GM12878 (cell line): ENCODE results near the gene RNF43. TPM values are rescaled to one million over a fixed set of nuclear protein-coding genes. Genes with fewer than 3 reads are reported as not detected.

Experiments used
- ATAC-seq: fragments of 200-7000 bp; cut with Tn5 transposase; 3 replicates; pipeline ENCODE4 v1.9.1; 2020; ENCODE audit warnings: mild to moderate bottlenecking, moderate library complexity
- BruUV-seq: library from RNA; stranded (reverse); fragments of 400-500 nt; replicated peaks from 2 replicates; lab custom pipeline; 2021; lab: Mats Ljungman, UMichigan
- CTCF ChIA-PET: fragments of 300-600 bp; sonication (Branson Sonifier 250); formaldehyde crosslinking; extraction: SDS; loops from one replicate; lab custom pipeline; 2021; ENCODE audit warnings: inconsistent platforms; lab: Yijun Ruan, JAX
- POLR2A ChIA-PET: fragments of 350-600 bp; formaldehyde crosslinking; extraction: SDS; loops from one replicate; lab custom pipeline; 2021; ENCODE audit warnings: inconsistent platforms; lab: Charles Lee
- RAD21 ChIA-PET: fragments of 300-600 bp; sonication (Branson Sonifier 250); formaldehyde crosslinking; loops from one replicate; lab custom pipeline; 2023; ENCODE audit warnings: antibody characterized with exemption; ENCODE audit not compliant: unreplicated experiment; lab: Charles Lee
- SMC1A ChIA-PET: fragments of 300-600 bp; sonication (Branson Sonifier 250); formaldehyde crosslinking; loops from one replicate; lab custom pipeline; 2023; ENCODE audit not compliant: unreplicated experiment, uncharacterized antibody; lab: Charles Lee
- DNase-seq: peaks from one replicate; pipeline ENCODE4 v3.0.0-alpha.2; 2011; ENCODE audit warnings: low read depth, low spot score
- FAIRE-seq: peaks from 3 replicates; lab custom pipeline; 2011; peaks lifted over from hg19 to GRCh38; lab: Jason Lieb, UNC
- H2AFZ ChIP-seq: 2 replicates; pipeline ENCODE4 v1.6.0; 2011; ENCODE audit warnings: low read depth, low read length, control low read depth; ENCODE audit not compliant: control insufficient read depth
- H3K27ac ChIP-seq: 2 replicates; pipeline ENCODE4 v1.5.1; 2011; ENCODE audit warnings: control low read depth; ENCODE audit not compliant: control insufficient read depth, insufficient read depth
- H3K27me3 ChIP-seq, 2 experiments: replicated peaks in 1 of 2; 2 replicates each; pipeline versions ENCODE4 v1.6.0 to v1.6.1; 2011; ENCODE audit warnings: low read length in 1 of 2; ENCODE audit not compliant: control insufficient read depth in 2 of 2, insufficient read depth in 2 of 2
- H3K36me3 ChIP-seq, 2 experiments: 2 replicates each; pipeline ENCODE4 v1.5.1; 2011; ENCODE audit warnings: low read length in 1 of 2; ENCODE audit not compliant: control insufficient read depth in 2 of 2, insufficient read depth in 2 of 2
- H3K4me1 ChIP-seq: 2 replicates; pipeline ENCODE4 v1.6.1; 2011; ENCODE audit warnings: mild to moderate bottlenecking, low read length, moderate library complexity, mixed read lengths; ENCODE audit not compliant: control insufficient read depth, insufficient read depth
- H3K4me2 ChIP-seq: 2 replicates; pipeline ENCODE4 v1.6.0; 2011; ENCODE audit warnings: control low read depth; ENCODE audit not compliant: control insufficient read depth, insufficient read depth
- H3K4me3 ChIP-seq: fragments of 200-600 bp; sonication (generic); 2 replicates; pipeline ENCODE4 v1.5.1; 2016
- H3K79me2 ChIP-seq: 2 replicates; pipeline ENCODE4 v1.6.0; 2011; ENCODE audit warnings: low read length; ENCODE audit not compliant: control insufficient read depth, insufficient read depth
- H3K9ac ChIP-seq: 2 replicates; pipeline ENCODE4 v1.8.0; 2011; ENCODE audit warnings: low read length, control low read depth, mixed read lengths; ENCODE audit not compliant: control insufficient read depth, insufficient read depth
- H3K9me3 ChIP-seq: replicated peaks from 3 replicates; pipeline ENCODE4 v1.5.1; 2011; ENCODE audit warnings: mild to moderate bottlenecking, low read length; ENCODE audit not compliant: control insufficient read depth, insufficient read depth
- H4K20me1 ChIP-seq: 2 replicates; pipeline ENCODE4 v1.6.0; 2011; ENCODE audit not compliant: control insufficient read depth, insufficient read depth
- ATF3 ChIP-seq: IDR thresholded peaks from 2 replicates; pipeline ENCODE4 v1.6.1; 2011; ENCODE audit warnings: low read depth, mild to moderate bottlenecking, low read length, moderate library complexity, borderline replicate concordance; ENCODE audit errors: extremely low read depth
- BCL3 ChIP-seq: IDR thresholded peaks from 2 replicates; pipeline ENCODE4 v1.6.1; 2011; ENCODE audit warnings: borderline replicate concordance, low read depth, mild to moderate bottlenecking, moderate library complexity, low read length; ENCODE audit not compliant: insufficient read depth, poor library complexity, severe bottlenecking
- ETV6 ChIP-seq, 2 experiments: fragments of 450-650 bp in 1 of 2; IDR thresholded peaks in 1 of 2; conservative IDR thresholded peaks in 1 of 2; 2 replicates each; pipeline ENCODE4 v1.6.1; 2014; ENCODE audit warnings: antibody characterized with exemption in 1 of 2, borderline replicate concordance in 1 of 2, low read depth in 1 of 2, mild to moderate bottlenecking in 1 of 2, moderate library complexity in 1 of 2
- GATAD2B ChIP-seq: fragments of 450-650 bp; conservative IDR thresholded peaks from 2 replicates; pipeline ENCODE4 v1.6.1; 2017; ENCODE audit warnings: low read depth, mild to moderate bottlenecking, moderate library complexity
- MTA3 ChIP-seq: IDR thresholded peaks from 2 replicates; pipeline ENCODE4 v1.6.1; 2012; ENCODE audit warnings: low read length, inconsistent platforms, borderline replicate concordance
- NFIC ChIP-seq: IDR thresholded peaks from 2 replicates; pipeline ENCODE4 v1.6.1; 2012; ENCODE audit warnings: low read depth, mild to moderate bottlenecking, inconsistent platforms, low read length, moderate library complexity
- NFXL1 ChIP-seq: fragments of 450-650 bp; IDR thresholded peaks from 2 replicates; pipeline ENCODE4 v1.6.1; 2017; ENCODE audit warnings: antibody characterized with exemption, mild to moderate bottlenecking, borderline replicate concordance
- NR2C1 ChIP-seq: fragments of 450-650 bp; IDR thresholded peaks from 2 replicates; pipeline ENCODE4 v1.6.1; 2017; ENCODE audit warnings: antibody characterized with exemption, mild to moderate bottlenecking, moderate library complexity
- TCF12 ChIP-seq: IDR thresholded peaks from 2 replicates; pipeline ENCODE4 v1.6.1; 2011; ENCODE audit warnings: low read depth, mild to moderate bottlenecking, low read length
- YY1 ChIP-seq: IDR thresholded peaks from 2 replicates; pipeline ENCODE4 v1.6.1; 2011; ENCODE audit warnings: low read depth, mild to moderate bottlenecking, low read length
- WGBS: methylation state at CpG from one replicate; pipeline ENCODE4 v1.1.6; 2016; ENCODE audit warnings: low lambda C conversion rate; ENCODE audit not compliant: insufficient replicate concordance, insufficient coverage; ENCODE audit errors: missing lambda C conversion rate; 5-methylcytosine and 5-hydroxymethylcytosine counted together
- in situ Hi-C: fragments of 300-500 bp; cut with MboI; formaldehyde crosslinking; loops from 9 replicates; pipeline ENCODE4 v1.14.3; 2018; ENCODE audit warnings: mixed read lengths
- intact Hi-C: fragments of 100-400 bp; cut with micrococcal nuclease; formaldehyde crosslinking; loops from one replicate; pipeline ENCODE4 v1.14.2; 2022; ENCODE audit not compliant: unreplicated experiment
- polyA plus RNA-seq, 11 experiments: library from polyadenylated mRNA; depleted of rRNA in 4 of 11; unstranded in 6 of 11; stranded (reverse) in 5 of 11; fragments of >200 nt; fragmentation: Nextera tagmentation in 4 of 11; fragmentation: Illumina TruSeq in 1 of 11; extraction: Ambion mirVana in 4 of 11; extraction: Trizol in 1 of 11; gene quantifications; 1 replicate in 1 of 11; 2 replicates in 10 of 11; pipeline versions ENCODE4 v1.2.1 to v1.2.3, GENCODE V29; 2011 to 2016; ENCODE audit warnings: inconsistent platforms in 2 of 11, missing spikeins in 2 of 11, low read depth in 1 of 11
- total RNA-seq, 4 experiments: library from RNA; depleted of rRNA in 3 of 4; stranded (reverse); fragments of >200 nt in 3 of 4; fragmentation: Illumina TruSeq in 1 of 4; extraction: Trizol in 1 of 4; gene quantifications; 2 replicates each; pipeline versions ENCODE4 v1.2.1 to v1.2.3, GENCODE V29; 2013 to 2021
- TF ChIP-seq, protein P1 (sequence below): fragments of 450-650 bp; IDR thresholded peaks from 2 replicates; pipeline ENCODE4 v1.6.1; 2017; ENCODE audit warnings: mild to moderate bottlenecking, moderate library complexity

Gene RNF43
- total and polyA plus RNA-seq, 10 of the 15 experiments (the other 5 are each of a cell fraction or from before 2014, with no cell fraction given), result 1.2 to 16.7 (median 5.5) TPM

GRCh38 chr17:58390884-58391283 lies 26.4 kb downstream of the RNF43 start (continued):
- TF ChIP-seq ATF3 (no peak), TCF12 (no peak), BCL3 (no peak)

GRCh38 chr17:58388302-58389190 lies 28.8 kb downstream of the RNF43 start:
- BruUV-seq, result no TSS peak
- WGBS, result 43% methylated on average over 3 of the region's 3 CpGs
- no peak overlapping the region for H3K27ac ChIP-seq
- H3K79me2 ChIP-seq, result peaks cover 2% of the 10 kb centered on the region
- in situ Hi-C loops (no loop called here), intact Hi-C loops (no loop called here)
- FAIRE-seq, result no peak
- H3K9ac ChIP-seq, result no peak overlapping the region
- TF ChIP-seq NR2C1, result no peak
- TF ChIP-seq MTA3, result no peak
- no peak for TF ChIP-seq YY1
- TF ChIP-seq NFXL1, result no peak
- no peak for TF ChIP-seq ETV6 (conservative IDR thresholded peaks at IDR 0.05 in 1 of 2, IDR thresholded peaks at IDR 0.05 in 1 of 2; ENCODE audit: borderline replicate concordance in 1 of 2, low read depth in 1 of 2)
- TF ChIP-seq, protein P1, sequence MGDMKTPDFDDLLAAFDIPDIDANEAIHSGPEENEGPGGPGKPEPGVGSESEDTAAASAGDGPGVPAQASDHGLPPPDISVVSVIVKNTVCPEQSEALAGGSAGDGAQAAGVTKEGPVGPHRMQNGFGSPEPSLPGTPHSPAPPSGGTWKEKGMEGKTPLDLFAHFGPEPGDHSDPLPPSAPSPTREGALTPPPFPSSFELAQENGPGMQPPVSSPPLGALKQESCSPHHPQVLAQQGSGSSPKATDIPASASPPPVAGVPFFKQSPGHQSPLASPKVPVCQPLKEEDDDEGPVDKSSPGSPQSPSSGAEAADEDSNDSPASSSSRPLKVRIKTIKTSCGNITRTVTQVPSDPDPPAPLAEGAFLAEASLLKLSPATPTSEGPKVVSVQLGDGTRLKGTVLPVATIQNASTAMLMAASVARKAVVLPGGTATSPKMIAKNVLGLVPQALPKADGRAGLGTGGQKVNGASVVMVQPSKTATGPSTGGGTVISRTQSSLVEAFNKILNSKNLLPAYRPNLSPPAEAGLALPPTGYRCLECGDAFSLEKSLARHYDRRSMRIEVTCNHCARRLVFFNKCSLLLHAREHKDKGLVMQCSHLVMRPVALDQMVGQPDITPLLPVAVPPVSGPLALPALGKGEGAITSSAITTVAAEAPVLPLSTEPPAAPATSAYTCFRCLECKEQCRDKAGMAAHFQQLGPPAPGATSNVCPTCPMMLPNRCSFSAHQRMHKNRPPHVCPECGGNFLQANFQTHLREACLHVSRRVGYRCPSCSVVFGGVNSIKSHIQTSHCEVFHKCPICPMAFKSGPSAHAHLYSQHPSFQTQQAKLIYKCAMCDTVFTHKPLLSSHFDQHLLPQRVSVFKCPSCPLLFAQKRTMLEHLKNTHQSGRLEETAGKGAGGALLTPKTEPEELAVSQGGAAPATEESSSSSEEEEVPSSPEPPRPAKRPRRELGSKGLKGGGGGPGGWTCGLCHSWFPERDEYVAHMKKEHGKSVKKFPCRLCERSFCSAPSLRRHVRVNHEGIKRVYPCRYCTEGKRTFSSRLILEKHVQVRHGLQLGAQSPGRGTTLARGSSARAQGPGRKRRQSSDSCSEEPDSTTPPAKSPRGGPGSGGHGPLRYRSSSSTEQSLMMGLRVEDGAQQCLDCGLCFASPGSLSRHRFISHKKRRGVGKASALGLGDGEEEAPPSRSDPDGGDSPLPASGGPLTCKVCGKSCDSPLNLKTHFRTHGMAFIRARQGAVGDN, result no peak
- no peak for TF ChIP-seq NFIC
- no peak for TF ChIP-seq GATAD2B
- peaks cover 3% of the 10 kb centered on the region for H3K4me1 ChIP-seq
- no peaks in the 10 kb centered on the region; a peak in 2 of 4 replicates for H3K36me3 ChIP-seq
- no peaks in the 10 kb centered on the region for H3K9me3 ChIP-seq
- ChIA-PET RAD21 (interaction anchor here (0.9 to 1.2 kb wide), 2 partner anchors 12 to 26 kb away, joined by 3 read pairs; no protein-coding TSS in a partner anchor), CTCF (interaction anchor here (0.6 to 1.3 kb wide), 5 partner anchors 9 to 71 kb away, joined by 3 to 4 read pairs (median 3); no protein-coding TSS in a partner anchor), SMC1A (interaction anchor here (1.0 to 4.4 kb wide), 4 partner anchors 9 to 28 kb away, joined by 3 to 12 read pairs (median 4); partner anchors contain the start of gene RNF43), POLR2A (interaction anchor here (0.5 to 2.5 kb wide), 6 partner anchors 9 to 67 kb away, joined by 3 to 9 read pairs (median 4); no protein-coding TSS in a partner anchor)
- no peak for DNase-seq
- no peak overlapping the region for H3K4me2 ChIP-seq
- no peak overlapping the region for H2AFZ ChIP-seq
- no peaks in the 10 kb centered on the region for H3K27me3 ChIP-seq
- H3K4me3 ChIP-seq, result no peak overlapping the region
- no peak for ATAC-seq
- H4K20me1 ChIP-seq, result no peaks in the 10 kb centered on the region
